IMR-90 (cell line): ENCODE results near the gene MIXL1. TPM values are rescaled to one million over a fixed set of nuclear protein-coding genes. Genes with fewer than 3 reads are reported as not detected.

ENCODE experiments used
- ATAC-seq: fragments of 200-7000 bp; cut with Tn5 transposase; 2 replicates; pipeline ENCODE4 v1.9.1; 2020; ENCODE audit warnings: low read depth, mild to moderate bottlenecking, moderate library complexity
- BruUV-seq: library from RNA; stranded (reverse); fragments of 400-500 nt; replicated peaks from 2 replicates; lab custom pipeline; 2021; lab: Mats Ljungman, UMichigan
- CTCF ChIA-PET: fragments of 300-600 bp; formaldehyde crosslinking; extraction: SDS; loops from one replicate; lab custom pipeline; 2021; ENCODE audit warnings: antibody characterized with exemption; lab: Yijun Ruan, JAX
- POLR2A ChIA-PET: fragments of 300-600 bp; sonication (Branson Sonifier 250); formaldehyde crosslinking; loops from one replicate; lab custom pipeline; 2022; ENCODE audit warnings: antibody characterized with exemption; ENCODE audit not compliant: unreplicated experiment; lab: Charles Lee
- DNase-seq: peaks from one replicate; pipeline ENCODE4 v3.0.0; 2013
- H2AFZ ChIP-seq: replicated peaks from 2 replicates; pipeline ENCODE3; 2013; ENCODE audit warnings: low read length, mild to moderate bottlenecking; ENCODE audit not compliant: poor library complexity
- H2AK5ac ChIP-seq: 2 replicates; pipeline ENCODE4 v1.6.1; 2013; ENCODE audit warnings: low read depth, low read length, inconsistent platforms
- H2AK9ac ChIP-seq: replicated peaks from 2 replicates; pipeline ENCODE3; 2013; ENCODE audit warnings: mild to moderate bottlenecking, low read depth, low read length, moderate library complexity; ENCODE audit not compliant: poor library complexity
- H2BK120ac ChIP-seq: 2 replicates; pipeline ENCODE4 v1.6.1; 2013; ENCODE audit warnings: low read depth, low read length, inconsistent platforms
- H2BK15ac ChIP-seq: 3 replicates; pipeline ENCODE4 v1.6.1; 2013; ENCODE audit warnings: low read depth, low read length, inconsistent platforms
- H2BK20ac ChIP-seq: 2 replicates; pipeline ENCODE4 v1.6.1; 2013; ENCODE audit warnings: low read depth, mild to moderate bottlenecking, inconsistent platforms, low read length, moderate library complexity
- H2BK5ac ChIP-seq: 2 replicates; pipeline ENCODE4 v1.6.1; 2013; ENCODE audit warnings: mild to moderate bottlenecking, low read depth, low read length, inconsistent platforms; ENCODE audit not compliant: poor library complexity, severe bottlenecking
- H3K14ac ChIP-seq: replicated peaks from 2 replicates; pipeline ENCODE4 v1.6.1; 2013; ENCODE audit warnings: low read depth, low read length, inconsistent platforms
- H3K18ac ChIP-seq: 2 replicates; pipeline ENCODE4 v1.6.1; 2013; ENCODE audit warnings: low read depth, low read length, control low read depth
- H3K23ac ChIP-seq: 2 replicates; pipeline ENCODE4 v1.6.1; 2013; ENCODE audit warnings: low read depth, low read length, inconsistent platforms
- H3K27ac ChIP-seq: 2 replicates; pipeline ENCODE4 v1.5.1; 2013; ENCODE audit warnings: mild to moderate bottlenecking, control low read depth, low read length; ENCODE audit not compliant: insufficient read depth
- H3K27me3 ChIP-seq: 2 replicates; pipeline ENCODE4 v1.6.1; 2013; ENCODE audit warnings: low read length; ENCODE audit not compliant: control insufficient read depth, insufficient read depth
- H3K36me3 ChIP-seq: 2 replicates; pipeline ENCODE4 v1.6.1; 2013; ENCODE audit warnings: low read length, mixed read lengths; ENCODE audit not compliant: control insufficient read depth, insufficient read depth
- H3K4ac ChIP-seq: 2 replicates; pipeline ENCODE4 v1.6.1; 2013; ENCODE audit warnings: low read depth, low read length, inconsistent platforms
- H3K4me1 ChIP-seq: 2 replicates; pipeline ENCODE4 v1.6.1; 2013; ENCODE audit warnings: low read length, mixed read lengths; ENCODE audit not compliant: control insufficient read depth, insufficient read depth
- H3K4me2 ChIP-seq: 2 replicates; pipeline ENCODE4 v1.6.1; 2013; ENCODE audit warnings: low read depth, mild to moderate bottlenecking, control low read depth, low read length, moderate library complexity
- H3K4me3 ChIP-seq: 2 replicates; pipeline ENCODE4 v1.5.1; 2013; ENCODE audit warnings: low read depth, mild to moderate bottlenecking, control low read depth, low read length, moderate library complexity; ENCODE audit not compliant: insufficient read depth
- H3K56ac ChIP-seq: 2 replicates; pipeline ENCODE4 v1.6.1; 2013; ENCODE audit warnings: low read length, inconsistent platforms; ENCODE audit not compliant: insufficient read depth; ENCODE audit errors: extremely low read depth
- H3K79me1 ChIP-seq, 2 experiments: 2 replicates each; pipeline ENCODE4 v1.6.1; 2013; ENCODE audit warnings: low read length in 2 of 2, inconsistent platforms in 1 of 2, low read depth in 1 of 2
- H3K9ac ChIP-seq: 2 replicates; pipeline ENCODE4 v1.6.1; 2013; ENCODE audit warnings: low read depth, low read length, control low read depth
- H3K9me1 ChIP-seq: 2 replicates; pipeline ENCODE4 v1.6.1; 2013; ENCODE audit warnings: low read length, inconsistent platforms; ENCODE audit not compliant: insufficient read depth
- H3K9me3 ChIP-seq: 2 replicates; pipeline ENCODE4 v1.6.1; 2013; ENCODE audit warnings: low read length; ENCODE audit not compliant: control insufficient read depth, insufficient read depth
- H4K20me1 ChIP-seq: 2 replicates; pipeline ENCODE4 v1.6.1; 2013; ENCODE audit warnings: low read length, inconsistent platforms; ENCODE audit not compliant: insufficient read depth
- H4K5ac ChIP-seq: 2 replicates; pipeline ENCODE4 v1.6.1; 2013; ENCODE audit warnings: mild to moderate bottlenecking, low read depth, low read length, control low read depth
- H4K8ac ChIP-seq, 2 experiments: 2 replicates each; pipeline ENCODE4 v1.6.1; 2013; ENCODE audit warnings: low read depth in 2 of 2, low read length in 2 of 2, control low read depth in 1 of 2, inconsistent platforms in 1 of 2
- H4K91ac ChIP-seq: 2 replicates; pipeline ENCODE4 v1.6.1; 2013; ENCODE audit warnings: low read depth, low read length, inconsistent platforms; ENCODE audit not compliant: insufficient read depth
- MAZ ChIP-seq: IDR thresholded peaks from 2 replicates; pipeline ENCODE4 v1.6.1; 2012; ENCODE audit warnings: low read depth, mild to moderate bottlenecking, low read length, improper control_type of control experiment, moderate library complexity, borderline replicate concordance
- MXI1 ChIP-seq: IDR thresholded peaks from 2 replicates; pipeline ENCODE4 v1.6.1; 2012; ENCODE audit warnings: low read depth, mild to moderate bottlenecking, low read length, moderate library complexity, borderline replicate concordance
- POLR2A ChIP-seq: IDR thresholded peaks from 2 replicates; pipeline ENCODE4 v1.6.1; 2012; ENCODE audit warnings: mild to moderate bottlenecking, low read depth, low read length
- RCOR1 ChIP-seq: IDR thresholded peaks from 2 replicates; pipeline ENCODE4 v1.6.1; 2012; ENCODE audit warnings: mild to moderate bottlenecking, low read length, improper control_type of control experiment; ENCODE audit not compliant: insufficient replicate concordance
- SMC3 ChIP-seq: fragments of 150-350 bp; IDR thresholded peaks from 2 replicates; pipeline ENCODE4 v1.6.1; 2016; ENCODE audit warnings: low read depth, mild to moderate bottlenecking, antibody characterized with exemption, low read length, moderate library complexity
- WGBS, 2 experiments: methylation state at CpG; one replicate each; pipeline versions ENCODE4 v1.1.5 to v1.1.7; 2013; ENCODE audit warnings: missing lambda C conversion rate in 2 of 2; ENCODE audit not compliant: insufficient read length in 1 of 2; ENCODE audit errors: extremely low coverage in 2 of 2; 5-methylcytosine and 5-hydroxymethylcytosine counted together
- dilution Hi-C: fragments of 300-500 bp; cut with HindIII; formaldehyde crosslinking; loops from one replicate; pipeline ENCODE4 v1.14.3; 2018; ENCODE audit warnings: low sequenced_read_pairs; ENCODE audit not compliant: unreplicated experiment
- in situ Hi-C: fragments of 300-500 bp; cut with MboI; formaldehyde crosslinking; loops from 3 replicates; pipeline ENCODE4 v1.14.3; 2019; ENCODE audit warnings: low sequenced_read_pairs, inconsistent platforms, mixed read lengths
- intact Hi-C: fragments of 100-400 bp; cut with micrococcal nuclease; formaldehyde crosslinking; loops from 2 replicates; pipeline ENCODE4 v1.10.0; 2022
- polyA plus RNA-seq, 3 experiments: library from polyadenylated mRNA; depleted of rRNA; stranded (reverse); fragments of >200 nt; gene quantifications; 2 replicates each; pipeline ENCODE4 v1.2.3, GENCODE V29; 2012; ENCODE audit warnings: low replicate concordance in 1 of 3
- total RNA-seq: library from RNA; depleted of rRNA; stranded (reverse); fragments of >200 nt; gene quantifications from 2 replicates; pipeline ENCODE4 v1.2.3, GENCODE V29; 2012

Gene MIXL1
- total and polyA plus RNA-seq, 2 of the 4 experiments (the other 2 are of a cell fraction) = not detected

- Histone ChIP-seq H3K79me1 (peaks cover 3 to 20% of the 10 kb centered on the region in 2 experiments; a peak in 2 of 4 replicates), H3K56ac (peak within 1 kb of the TSS; percentile 63), H2BK20ac (no peak within 1 kb of the TSS), H2BK5ac (peak within 1 kb of the TSS; percentile 93), H2AK9ac (peak within 1 kb of the TSS; percentile 100), H3K27me3 (no peaks in the 10 kb centered on the region), H4K91ac (peak within 1 kb of the TSS; percentile 93), H2BK15ac (peak within 1 kb of the TSS; percentile 73; the same call in 1 of the 3 replicates), H3K27ac (peak within 1 kb of the TSS; percentile 97), H2AFZ (peak within 1 kb of the TSS; percentile 96), H3K4me2 (peak within 1 kb of the TSS; percentile 100), H3K9ac (peak within 1 kb of the TSS; percentile 89), H3K9me3 (no peaks in the 10 kb centered on the region), H4K8ac (peak within 1 kb of the TSS; percentile 98), H3K14ac (peak within 1 kb of the TSS; percentile 94), H2BK120ac (peak within 1 kb of the TSS; percentile 78), H4K5ac (peak within 1 kb of the TSS; percentile 98), H4K20me1 (peaks cover 42% of the 10 kb centered on the region), H3K36me3 (peaks cover 7% of the 10 kb centered on the region; the same call in 1 of the 2 replicates), H2AK5ac (peak within 1 kb of the TSS; percentile 74), H3K4ac (peak within 1 kb of the TSS; percentile 95), H3K9me1 (peaks cover 8% of the 10 kb centered on the region; the same call in 1 of the 2 replicates), H3K18ac (peak within 1 kb of the TSS; percentile 82), H3K4me3 (peak within 1 kb of the TSS; percentile 99), H3K23ac (peak within 1 kb of the TSS; percentile 95), H3K4me1 (peaks cover 6% of the 10 kb centered on the region; the same call in 1 of the 2 replicates)
- ChIA-PET CTCF (interaction anchor here (0.5 to 0.6 kb wide), 2 partner anchors 107 to 153 kb away, joined by 4 to 6 read pairs; no protein-coding TSS in a partner anchor), POLR2A (no interaction called here)
- intact Hi-C loops = loop anchor here (1.0 kb wide), 1 partner anchor 123 kb away; the partner anchor contains the start of gene LIN9
- TF ChIP-seq MAZ (peak; percentile 46; the same call in 1 of the 2 replicates), SMC3 (no peak), MXI1 (0 out of 2 replicates have a peak, but pooled peaks have one; percentile 4), POLR2A (peak; percentile 95), RCOR1 (no peak)
- no TSS peak for BruUV-seq
- dilution Hi-C loops = no loop called here
- in situ Hi-C loops = no loop called here
- WGBS, 2 experiments = 1% methylated on average over 31 of the region's 75 CpGs; no CpG with 5 or more reads in 1 of the 2 experiments
- peak; percentile 86 for DNase-seq
- peak; percentile 97 for ATAC-seq
These were observed 37.1 kb upstream of the MIXL1 start, which contains the start of gene ACBD3 for GRCh38 chr1:226186124-226187018. TSS of gene ACBD3 (minus strand) at chr1:226186741. CDS start at chr1:226186675, 66 bp downstream.
